ENCODE data around the gene NKD2.

GRCh38 chr5:1068204-1068894, 59.7 kb downstream of the NKD2 start:
- TF ChIP-seq CTCF (conservative IDR thresholded peaks at IDR 0.05; ENCODE audit: low read length) = no peak
- no peak for TF ChIP-seq EZH2phosphoT487 (IDR thresholded peaks at IDR 0.05; ENCODE audit: borderline replicate concordance, low read depth, low read length)

Data from OCI-LY7 (cell line).